Measurements from ENCODE around the gene NLGN1. TPM values are rescaled to one million over a fixed set of nuclear protein-coding genes. Genes with fewer than 3 reads are reported as not detected.

Gene NLGN1
- polyA plus RNA-seq, 1 donor from 2014 or later: 2.7 TPM

- Histone ChIP-seq H2AFZ (ENCODE audit: low read depth, low read length) (no peak overlapping the region), H3K27ac (ENCODE audit: low read length) (no peak overlapping the region), H3K9me2 (ENCODE audit: insufficient read depth, low read length) (no peaks in the 10 kb centered on the region), H3K4me2 (ENCODE audit: low read length) (no peak overlapping the region), H3K9me3 (ENCODE audit: low read length) (no peaks in the 10 kb centered on the region), H4K20me1 (ENCODE audit: insufficient read depth) (no peaks in the 10 kb centered on the region), H3K9ac (ENCODE audit: low read length) (no peak overlapping the region), H3K4me3 (ENCODE audit: low read length) (no peak overlapping the region), H3F3A (ENCODE audit: insufficient read depth, low read length, poor library complexity, severe bottlenecking) (no peaks in the 10 kb centered on the region), H3K36me3 (ENCODE audit: insufficient read depth, low read length) (no peaks in the 10 kb centered on the region), H3K27me3 (ENCODE audit: insufficient read depth, low read depth, low read length) (no peaks in the 10 kb centered on the region), H3K79me2 (replicated peaks; ENCODE audit: insufficient read depth, low read length) (no peaks in the 10 kb centered on the region)
- TF ChIP-seq POLR2AphosphoS5 (IDR thresholded peaks at IDR 0.05) (no peak), TAF1 (IDR thresholded peaks at IDR 0.05; ENCODE audit: low read depth) (no peak), REST (IDR thresholded peaks at IDR 0.05; ENCODE audit: borderline replicate concordance) (no peak), RAD21 (conservative IDR thresholded peaks at IDR 0.05) (no peak), EZH2 (IDR thresholded peaks at IDR 0.05; ENCODE audit: borderline replicate concordance, insufficient read depth, low read length, poor library complexity, severe bottlenecking) (no peak), MXI1 (conservative IDR thresholded peaks at IDR 0.05; ENCODE audit: poor library complexity, severe bottlenecking) (no peak)
- TF ChIP-seq, protein P1, sequence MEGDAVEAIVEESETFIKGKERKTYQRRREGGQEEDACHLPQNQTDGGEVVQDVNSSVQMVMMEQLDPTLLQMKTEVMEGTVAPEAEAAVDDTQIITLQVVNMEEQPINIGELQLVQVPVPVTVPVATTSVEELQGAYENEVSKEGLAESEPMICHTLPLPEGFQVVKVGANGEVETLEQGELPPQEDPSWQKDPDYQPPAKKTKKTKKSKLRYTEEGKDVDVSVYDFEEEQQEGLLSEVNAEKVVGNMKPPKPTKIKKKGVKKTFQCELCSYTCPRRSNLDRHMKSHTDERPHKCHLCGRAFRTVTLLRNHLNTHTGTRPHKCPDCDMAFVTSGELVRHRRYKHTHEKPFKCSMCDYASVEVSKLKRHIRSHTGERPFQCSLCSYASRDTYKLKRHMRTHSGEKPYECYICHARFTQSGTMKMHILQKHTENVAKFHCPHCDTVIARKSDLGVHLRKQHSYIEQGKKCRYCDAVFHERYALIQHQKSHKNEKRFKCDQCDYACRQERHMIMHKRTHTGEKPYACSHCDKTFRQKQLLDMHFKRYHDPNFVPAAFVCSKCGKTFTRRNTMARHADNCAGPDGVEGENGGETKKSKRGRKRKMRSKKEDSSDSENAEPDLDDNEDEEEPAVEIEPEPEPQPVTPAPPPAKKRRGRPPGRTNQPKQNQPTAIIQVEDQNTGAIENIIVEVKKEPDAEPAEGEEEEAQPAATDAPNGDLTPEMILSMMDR (IDR thresholded peaks at IDR 0.05; ENCODE audit: poor library complexity, severe bottlenecking): no peak
These were observed 880.5 kb downstream of the NLGN1 start for GRCh38 chr3:174278094-174278493.

GRCh38 chr3:174280186-174280585 is 882.6 kb downstream of the NLGN1 start:
- no peak overlapping the region for H3K4me2 ChIP-seq (ENCODE audit: low read length)
- no peak overlapping the region for H3K27ac ChIP-seq (ENCODE audit: low read length)
- no peak overlapping the region for H3K9ac ChIP-seq (ENCODE audit: low read length)
- no peaks in the 10 kb centered on the region for H3K9me2 ChIP-seq (ENCODE audit: insufficient read depth, low read length)
- no peak overlapping the region for H3K4me3 ChIP-seq (ENCODE audit: low read length)
- no peaks in the 10 kb centered on the region for H4K20me1 ChIP-seq (ENCODE audit: insufficient read depth)
- no peaks in the 10 kb centered on the region for H3K9me3 ChIP-seq (ENCODE audit: low read length)
- H2AFZ ChIP-seq (ENCODE audit: low read depth, low read length): no peak overlapping the region
- H3K27me3 ChIP-seq (ENCODE audit: insufficient read depth, low read depth, low read length): no peaks in the 10 kb centered on the region
- H3K79me2 ChIP-seq (replicated peaks; ENCODE audit: insufficient read depth, low read length): no peaks in the 10 kb centered on the region
- H3F3A ChIP-seq (ENCODE audit: insufficient read depth, low read length, poor library complexity, severe bottlenecking): no peaks in the 10 kb centered on the region
- TF ChIP-seq MXI1 (conservative IDR thresholded peaks at IDR 0.05; ENCODE audit: poor library complexity, severe bottlenecking): no peak
- no peak for TF ChIP-seq POLR2AphosphoS5 (IDR thresholded peaks at IDR 0.05)
- no peak for TF ChIP-seq EZH2 (IDR thresholded peaks at IDR 0.05; ENCODE audit: borderline replicate concordance, insufficient read depth, low read length, poor library complexity, severe bottlenecking)
- no peak for TF ChIP-seq REST (IDR thresholded peaks at IDR 0.05; ENCODE audit: borderline replicate concordance)
- TF ChIP-seq SMC3 (conservative IDR thresholded peaks at IDR 0.05; ENCODE audit: poor library complexity): no peak
- TF ChIP-seq RAD21 (conservative IDR thresholded peaks at IDR 0.05): no peak
- TF ChIP-seq TAF1 (IDR thresholded peaks at IDR 0.05; ENCODE audit: low read depth): no peak
- TF ChIP-seq EP300 (conservative IDR thresholded peaks at IDR 0.05; ENCODE audit: poor library complexity, severe bottlenecking): no peak
- TF ChIP-seq, protein P1 (IDR thresholded peaks at IDR 0.05; ENCODE audit: poor library complexity, severe bottlenecking): no peak
- H3K36me3 ChIP-seq (ENCODE audit: insufficient read depth, low read length): no peaks in the 10 kb centered on the region

All from neural cell (in vitro differentiated cells).